Measurements from ENCODE around the gene NLRP1.

- TF ChIP-seq CTCF (IDR thresholded peaks at IDR 0.05; ENCODE audit: low read depth, low read length): no peak
- no peak for TF ChIP-seq MAX (IDR thresholded peaks at IDR 0.05; ENCODE audit: low read depth, low read length)
- TF ChIP-seq MYC (IDR thresholded peaks at IDR 0.05; ENCODE audit: low read depth, low read length): no peak
These were observed 1.8 kb downstream of the NLRP1 start for GRCh38 chr17:5582209-5583185.

All from NB4 (cell line).